ENCODE measurements around the gene AP3B1. TPM values are rescaled to one million over a fixed set of nuclear protein-coding genes. Genes with fewer than 3 reads are reported as not detected.

Gene AP3B1
- total and polyA plus RNA-seq, 2 of the 8 experiments (the other 6 are each of a cell fraction or from before 2014, with no cell fraction given): 45.8 to 48.3 TPM

- no peak overlapping the region for H3K4ac ChIP-seq (replicated peaks; ENCODE audit: insufficient read length, low read depth, low read length)
- H3K23ac ChIP-seq (ENCODE audit: insufficient read length): no peak overlapping the region
- H4K91ac ChIP-seq (replicated peaks; ENCODE audit: insufficient read length, low read length): no peak overlapping the region
- no peaks in the 10 kb centered on the region for H3K23me2 ChIP-seq (ENCODE audit: low read depth, low read length)
- no peak overlapping the region; the same call in 1 of the 2 replicates for H4K8ac ChIP-seq (ENCODE audit: extremely low read depth, insufficient read depth, low read length)
- H3K36me3 ChIP-seq (ENCODE audit: control insufficient read depth in 2 of 4, insufficient read depth in 4 of 4, low read length in 3 of 4): no peaks in the 10 kb centered on the region
- H3K56ac ChIP-seq (replicated peaks; ENCODE audit: insufficient read length, low read depth, low read length): no peak overlapping the region
- no peak overlapping the region for H3K9ac ChIP-seq (replicated peaks in 1 of 4; ENCODE audit: extremely low read depth in 1 of 4, low read depth in 3 of 4, low read length in 3 of 4)
- H3K27me3 ChIP-seq (replicated peaks in 1 of 4; ENCODE audit: control insufficient read depth in 3 of 4, extremely low read depth in 1 of 4, insufficient read depth in 3 of 4, low read length in 3 of 4): no peaks in the 10 kb centered on the region
- H3K79me2 ChIP-seq (ENCODE audit: control insufficient read depth in 1 of 2, insufficient read depth in 2 of 2, low read length in 2 of 2): no peaks in the 10 kb centered on the region
- H4K5ac ChIP-seq (ENCODE audit: insufficient read length, low read depth, low read length): no peak overlapping the region
- H4K20me1 ChIP-seq (replicated peaks in 1 of 2; ENCODE audit: control insufficient read depth in 1 of 2, insufficient read depth in 2 of 2, low read length in 2 of 2): no peaks in the 10 kb centered on the region
- CTCF ChIA-PET (ENCODE audit: partially characterized antibody): interaction anchor here (0.6 to 1.5 kb wide), 3 partner anchors 13 to 780 kb away, joined by 3 to 5 read pairs (median 3); no protein-coding TSS in a partner anchor
- H2AFZ ChIP-seq (ENCODE audit: low read length): no peak overlapping the region
- no peak overlapping the region for H3K18ac ChIP-seq (ENCODE audit: extremely low read depth, low read length)
- WGBS, 2 experiments (ENCODE audit: extremely low coverage in 1 of 2, insufficient coverage in 1 of 2, insufficient read length in 1 of 2, insufficient replicate concordance in 2 of 2, low coverage in 1 of 2, low lambda C conversion rate in 2 of 2, missing lambda C conversion rate in 1 of 2): 84% methylated on average over 4 of the region's 4 CpGs; no CpG with 5 or more reads in 1 of the 2 experiments
- POLR2A ChIA-PET (ENCODE audit: partially characterized antibody): no interaction called here
- H2AK5ac ChIP-seq (ENCODE audit: low read depth, low read length): no peak overlapping the region
- no peak overlapping the region for H3K27ac ChIP-seq (ENCODE audit: low read depth, low read length)
- no peaks in the 10 kb centered on the region for H3K79me1 ChIP-seq (ENCODE audit: low read depth, low read length)
- H2BK120ac ChIP-seq (replicated peaks; ENCODE audit: low read depth, low read length): no peak overlapping the region
- DNase-seq (ENCODE audit: low read depth in 1 of 2, low spot score in 2 of 2) (no peak), FAIRE-seq (no peak)
- 0 out of 4 replicates have a peak, but pooled peaks cover 0 to 5% of the 10 kb centered on the region in 2 experiments for H3K9me3 ChIP-seq (ENCODE audit: insufficient read depth in 2 of 2, low read depth in 1 of 2, low read length in 1 of 2)
- H2BK5ac ChIP-seq (ENCODE audit: low read depth, low read length): no peak overlapping the region
- H3K4me1 ChIP-seq (replicated peaks in 1 of 4; ENCODE audit: control insufficient read depth in 3 of 4, insufficient read depth in 4 of 4, low read length in 3 of 4): no peaks in the 10 kb centered on the region; a peak in 1 of 7 replicates
- no peak overlapping the region for H2BK20ac ChIP-seq (ENCODE audit: low read length)
- H2BK12ac ChIP-seq (ENCODE audit: low read depth, low read length): no peak overlapping the region
- no peak overlapping the region for H2BK15ac ChIP-seq (ENCODE audit: low read length)
- H3K14ac ChIP-seq (ENCODE audit: insufficient read length): no peak overlapping the region
- H3K4me2 ChIP-seq (ENCODE audit: insufficient read depth in 1 of 2, low read depth in 2 of 2, low read length in 2 of 2): no peak overlapping the region
- H3K4me3 ChIP-seq (ENCODE audit: extremely low read depth in 1 of 4, insufficient read depth in 2 of 4, low read depth in 3 of 4, low read length in 4 of 4): no peak overlapping the region
- no peak for TF ChIP-seq SP4 (IDR thresholded peaks at IDR 0.05; ENCODE audit: low read length)
- TF ChIP-seq CHD2 (IDR thresholded peaks at IDR 0.05; ENCODE audit: low read length): no peak
- TF ChIP-seq MAX (IDR thresholded peaks at IDR 0.05): no peak
- TF ChIP-seq KDM4A (IDR thresholded peaks at IDR 0.05; ENCODE audit: low read depth, low read length, severe bottlenecking): no peak
- TF ChIP-seq CTBP2 (IDR thresholded peaks at IDR 0.05; ENCODE audit: borderline replicate concordance, insufficient read depth, insufficient read length, low read length): no peak
- TF ChIP-seq HDAC6 (IDR thresholded peaks at IDR 0.05; ENCODE audit: low read depth, low read length): no peak
- no peak for TF ChIP-seq SAP30 (IDR thresholded peaks at IDR 0.05; ENCODE audit: insufficient read depth, insufficient replicate concordance, low read length)
- no peak for TF ChIP-seq RXRA (IDR thresholded peaks at IDR 0.05; ENCODE audit: insufficient read depth, low read depth, low read length)
- TF ChIP-seq POLR2A (IDR thresholded peaks at IDR 0.05; ENCODE audit: control extremely low read depth in 1 of 2, low read depth in 2 of 2, low read length in 2 of 2): no peak
- no peak for TF ChIP-seq GTF2F1 (IDR thresholded peaks at IDR 0.05; ENCODE audit: borderline replicate concordance, low read depth, low read length)
- no peak for TF ChIP-seq SRF (IDR thresholded peaks at IDR 0.05; ENCODE audit: low read depth, low read length)
- TF ChIP-seq, protein P1, sequence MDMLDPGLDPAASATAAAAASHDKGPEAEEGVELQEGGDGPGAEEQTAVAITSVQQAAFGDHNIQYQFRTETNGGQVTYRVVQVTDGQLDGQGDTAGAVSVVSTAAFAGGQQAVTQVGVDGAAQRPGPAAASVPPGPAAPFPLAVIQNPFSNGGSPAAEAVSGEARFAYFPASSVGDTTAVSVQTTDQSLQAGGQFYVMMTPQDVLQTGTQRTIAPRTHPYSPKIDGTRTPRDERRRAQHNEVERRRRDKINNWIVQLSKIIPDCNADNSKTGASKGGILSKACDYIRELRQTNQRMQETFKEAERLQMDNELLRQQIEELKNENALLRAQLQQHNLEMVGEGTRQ (IDR thresholded peaks at IDR 0.05; ENCODE audit: low read length): no peak
Observed at GRCh38 chr5:78062645-78063044, 231.9 kb downstream of the AP3B1 start.

Measured in H1 (cell line).